ENCODE results near the gene FBXW8. TPM values are rescaled to one million over a fixed set of nuclear protein-coding genes. Genes with fewer than 3 reads are reported as not detected.
"Not testable (repeated sequence)": the region's sequence is repeated elsewhere in the genome, so short reads cannot be mapped to it uniquely, and the experiment has no call there.

The FBXW8 gene
- total RNA-seq, 1 experiment from 2014 or later: 7.8 TPM

- Histone ChIP-seq H3K27ac (no peak overlapping the region), H3K36me3 (no peaks in the 10 kb centered on the region), H3K4me3 (no peak overlapping the region), H3K9me3 (replicated peaks) (no peaks in the 10 kb centered on the region), H3K27me3 (peaks cover 8% of the 10 kb centered on the region; the same call in 1 of the 2 replicates), H3K4me1 (no peaks in the 10 kb centered on the region; the same call in 1 of the 2 replicates)
- DNase-seq: no peak
Measured at GRCh38 chr12:117053597-117054201, 142.9 kb downstream of the FBXW8 start.

- Histone ChIP-seq H3K4me1 (no peaks in the 10 kb centered on the region), H3K9me3 (replicated peaks) (no peaks in the 10 kb centered on the region), H3K4me3 (no peak overlapping the region), H3K27ac (no peak overlapping the region), H3K36me3 (no peaks in the 10 kb centered on the region), H3K27me3 (peaks cover 8% of the 10 kb centered on the region; the same call in 1 of the 2 replicates)
- DNase-seq: no peak
Measured at GRCh38 chr12:117054279-117054678, 143.5 kb downstream of the FBXW8 start.

DNA sequence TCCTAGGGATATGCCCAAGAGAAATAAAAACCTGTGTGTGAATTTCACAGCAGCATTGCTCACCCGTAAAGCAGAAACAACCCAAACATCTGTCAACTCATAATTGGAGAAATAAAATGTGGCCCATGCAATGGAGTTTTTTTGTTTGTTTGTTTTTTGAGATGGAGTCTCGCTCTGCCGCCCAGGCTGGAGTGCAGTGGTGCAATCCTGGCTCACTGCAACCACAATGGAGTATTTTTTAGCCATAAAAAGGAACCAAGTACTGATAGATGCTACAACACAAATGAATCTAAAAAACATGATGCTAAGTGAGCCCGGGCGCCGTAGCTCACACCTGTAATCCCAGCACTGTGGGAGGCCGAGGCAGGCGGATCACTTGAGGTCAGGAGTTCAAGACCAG lies 146.9 kb downstream of the FBXW8 start:
- H3K9me3 ChIP-seq (replicated peaks); H3K4me3 ChIP-seq; H3K27me3 ChIP-seq; H3K27ac ChIP-seq; DNase-seq; H3K36me3 ChIP-seq; H3K4me1 ChIP-seq: not testable (repeated sequence)

- Histone ChIP-seq H3K4me3 (no peak overlapping the region), H3K4me1 (no peaks in the 10 kb centered on the region), H3K27ac (no peak overlapping the region), H3K9me3 (replicated peaks) (no peaks in the 10 kb centered on the region), H3K36me3 (no peaks in the 10 kb centered on the region), H3K27me3 (peaks cover 2% of the 10 kb centered on the region; the same call in 1 of the 2 replicates)
- no peak for DNase-seq
Measured at GRCh38 chr12:117058442-117059072, 147.8 kb downstream of the FBXW8 start.

GRCh38 chr12:117059156-117059555 lies 148.4 kb downstream of the FBXW8 start:
- H3K27ac ChIP-seq: no peak overlapping the region
- no peak for DNase-seq
- H3K27me3 ChIP-seq: no peaks in the 10 kb centered on the region
- H3K4me1 ChIP-seq: no peaks in the 10 kb centered on the region
- H3K9me3 ChIP-seq (replicated peaks): no peaks in the 10 kb centered on the region
- H3K36me3 ChIP-seq: no peaks in the 10 kb centered on the region
- H3K4me3 ChIP-seq: no peak overlapping the region

DNA sequence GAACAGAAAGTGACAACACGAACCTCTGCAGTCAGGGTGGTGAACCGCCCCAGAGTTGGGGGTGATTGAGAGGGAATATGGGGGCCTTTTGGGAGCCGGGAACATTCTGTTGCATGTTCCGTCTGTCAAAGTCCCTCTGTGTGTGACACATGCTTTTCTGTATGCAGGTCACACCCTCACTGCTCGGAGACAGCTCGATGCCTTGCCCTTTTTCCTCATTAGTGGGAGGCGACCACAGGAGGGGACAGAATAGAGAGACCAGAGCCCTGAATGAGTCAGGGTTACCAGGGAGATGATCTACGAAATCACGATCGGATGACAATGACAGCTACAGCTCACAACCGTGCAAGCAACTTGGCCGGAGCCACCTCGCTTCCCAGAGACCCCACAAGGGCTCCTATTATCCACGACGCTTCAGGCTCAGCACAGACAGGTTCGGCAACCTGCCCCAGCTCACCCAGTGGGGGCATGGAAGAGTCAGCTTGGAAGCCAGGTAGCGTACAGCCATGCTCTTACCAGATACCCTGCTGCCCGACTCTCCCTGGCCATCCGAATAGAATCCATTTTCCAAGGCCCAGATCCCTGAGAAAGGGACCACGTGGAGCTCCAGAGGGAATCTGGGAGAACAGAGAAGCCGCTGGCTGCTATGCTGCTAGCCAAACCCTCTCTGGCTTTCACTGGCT lies 149.6 kb downstream of the FBXW8 start:
- H3K27ac ChIP-seq: no peak overlapping the region
- H3K9me3 ChIP-seq (replicated peaks): no peaks in the 10 kb centered on the region
- no peaks in the 10 kb centered on the region for H3K27me3 ChIP-seq
- H3K4me1 ChIP-seq: no peaks in the 10 kb centered on the region
- H3K4me3 ChIP-seq: no peak overlapping the region
- no peaks in the 10 kb centered on the region for H3K36me3 ChIP-seq
- DNase-seq: no peak

- Histone ChIP-seq H3K4me3 (no peak overlapping the region), H3K27ac (no peak overlapping the region), H3K9me3 (replicated peaks) (no peaks in the 10 kb centered on the region), H3K27me3 (no peaks in the 10 kb centered on the region), H3K36me3 (no peaks in the 10 kb centered on the region), H3K4me1 (no peaks in the 10 kb centered on the region)
- no peak for DNase-seq
Measured at GRCh38 chr12:117060929-117061305, 150.2 kb downstream of the FBXW8 start.

DNA sequence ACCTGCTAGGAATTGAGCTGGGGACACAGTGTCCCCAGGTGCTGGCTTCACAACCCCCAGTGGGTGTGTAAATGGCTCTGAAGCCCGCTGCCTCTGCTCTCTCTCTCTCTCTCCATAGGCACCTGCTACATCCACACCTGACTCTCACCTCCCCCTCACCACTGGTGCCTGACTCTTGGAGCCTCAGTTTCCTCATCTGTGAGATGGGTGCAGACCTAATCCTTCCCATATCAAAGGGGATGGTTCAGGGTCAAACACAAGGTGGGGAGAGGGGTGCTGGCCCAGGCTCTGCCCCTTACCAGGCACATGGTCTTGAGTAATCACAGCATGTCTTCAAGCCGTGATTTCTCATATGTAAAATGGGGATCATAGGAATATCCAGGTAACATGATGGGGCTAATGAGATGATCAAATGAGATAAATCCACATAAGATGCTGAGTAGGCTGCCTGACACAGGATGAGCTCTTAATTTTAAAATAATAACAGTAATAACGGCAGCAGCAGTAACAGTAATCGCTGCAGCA lies 150.9 kb downstream of the FBXW8 start:
- Histone ChIP-seq H3K4me3 (no peak overlapping the region), H3K27ac (no peak overlapping the region), H3K27me3 (no peaks in the 10 kb centered on the region), H3K36me3 (no peaks in the 10 kb centered on the region), H3K4me1 (no peaks in the 10 kb centered on the region), H3K9me3 (replicated peaks) (no peaks in the 10 kb centered on the region)
- DNase-seq: no peak

GRCh38 chr12:117063162-117063911 lies 152.6 kb downstream of the FBXW8 start:
- H3K9me3 ChIP-seq (replicated peaks): no peaks in the 10 kb centered on the region
- H3K27ac ChIP-seq: no peak overlapping the region
- H3K4me3 ChIP-seq: no peak overlapping the region
- H3K4me1 ChIP-seq: no peaks in the 10 kb centered on the region
- DNase-seq: no peak
- no peaks in the 10 kb centered on the region for H3K36me3 ChIP-seq
- H3K27me3 ChIP-seq: no peaks in the 10 kb centered on the region

- no peaks in the 10 kb centered on the region for H3K36me3 ChIP-seq
- no peak overlapping the region for H3K27ac ChIP-seq
- no peaks in the 10 kb centered on the region for H3K27me3 ChIP-seq
- no peaks in the 10 kb centered on the region for H3K4me1 ChIP-seq
- no peak overlapping the region for H3K4me3 ChIP-seq
- no peak for DNase-seq
- H3K9me3 ChIP-seq (replicated peaks): no peaks in the 10 kb centered on the region
Measured at GRCh38 chr12:117064049-117064448, 153.3 kb downstream of the FBXW8 start.

DNA sequence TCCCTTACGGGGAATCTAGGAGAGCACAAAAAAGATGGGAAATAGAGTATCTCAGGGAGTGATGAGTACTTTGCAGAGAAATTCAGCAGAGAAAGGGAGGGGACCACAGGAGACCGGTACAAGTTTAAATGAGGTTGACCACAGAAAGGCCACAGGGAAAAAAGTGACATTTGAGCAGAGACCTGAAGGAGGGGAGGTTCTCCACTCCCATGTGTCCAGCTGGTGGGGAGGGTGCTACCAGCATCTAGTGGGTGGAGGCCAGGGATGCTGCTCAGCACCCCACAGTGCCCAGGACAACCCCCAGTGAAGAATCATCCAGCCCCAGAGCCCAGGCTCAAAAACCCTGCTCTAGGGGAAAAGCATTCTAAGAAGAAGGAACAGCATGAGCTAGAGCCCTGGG lies 153.8 kb downstream of the FBXW8 start:
- Histone ChIP-seq H3K4me3 (no peak overlapping the region), H3K9me3 (replicated peaks) (no peaks in the 10 kb centered on the region), H3K36me3 (no peaks in the 10 kb centered on the region), H3K4me1 (no peaks in the 10 kb centered on the region), H3K27me3 (no peaks in the 10 kb centered on the region), H3K27ac (no peak overlapping the region)
- DNase-seq: no peak

DNA sequence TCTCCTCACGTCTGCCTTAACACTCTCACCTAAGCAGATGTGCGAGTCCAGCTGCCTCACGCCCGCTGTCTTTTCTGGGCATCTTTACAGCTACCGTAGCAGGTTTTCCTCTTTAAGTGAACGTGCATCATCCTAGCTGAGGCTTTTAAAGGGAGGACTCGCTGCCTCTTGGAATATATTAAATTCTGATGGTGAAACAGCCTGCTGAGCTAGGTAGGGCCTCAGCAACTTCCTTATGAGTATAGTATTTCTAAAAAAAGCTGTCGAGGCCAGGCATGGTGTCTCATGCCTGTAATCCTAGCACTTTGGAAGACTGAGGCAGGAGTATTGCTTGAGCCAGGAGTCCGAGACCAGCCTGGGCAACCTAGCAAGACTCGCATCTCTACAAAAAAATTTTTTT lies 156.3 kb downstream of the FBXW8 start:
- no peaks in the 10 kb centered on the region for H3K27me3 ChIP-seq
- no peak for DNase-seq
- H3K4me1 ChIP-seq: no peaks in the 10 kb centered on the region
- no peak overlapping the region for H3K27ac ChIP-seq
- no peak overlapping the region for H3K4me3 ChIP-seq
- no peaks in the 10 kb centered on the region for H3K36me3 ChIP-seq
- H3K9me3 ChIP-seq (replicated peaks): no peaks in the 10 kb centered on the region

GRCh38 chr12:117067638-117068037 lies 156.9 kb downstream of the FBXW8 start:
- H3K27me3 ChIP-seq: no peaks in the 10 kb centered on the region
- no peaks in the 10 kb centered on the region for H3K4me1 ChIP-seq
- H3K9me3 ChIP-seq (replicated peaks): no peaks in the 10 kb centered on the region
- H3K36me3 ChIP-seq: no peaks in the 10 kb centered on the region
- no peak for DNase-seq
- H3K27ac ChIP-seq: no peak overlapping the region
- no peak overlapping the region for H3K4me3 ChIP-seq

DNA sequence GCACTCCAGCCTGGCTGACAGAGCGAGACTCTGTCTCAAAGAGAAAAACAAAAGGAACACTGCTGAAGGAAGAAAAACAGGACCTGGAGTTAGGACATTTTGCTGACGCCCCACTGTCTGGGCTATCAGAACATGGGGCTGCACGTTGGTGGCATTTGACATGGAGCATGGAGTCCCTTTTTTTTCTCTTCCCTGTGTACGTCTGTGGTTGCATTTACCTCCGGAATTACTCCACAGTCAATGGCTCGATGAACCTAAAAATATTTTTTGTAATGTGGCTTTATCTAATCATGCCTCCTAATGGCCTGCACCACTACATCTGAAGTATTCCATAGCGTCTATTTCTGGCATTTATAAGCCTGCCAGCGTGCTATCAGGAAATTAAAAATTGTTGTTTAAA lies 157.7 kb downstream of the FBXW8 start:
- Histone ChIP-seq H3K4me1 (no peaks in the 10 kb centered on the region), H3K27me3 (peaks cover 2% of the 10 kb centered on the region; the same call in 1 of the 2 replicates), H3K4me3 (no peak overlapping the region), H3K36me3 (no peaks in the 10 kb centered on the region), H3K27ac (no peak overlapping the region), H3K9me3 (replicated peaks) (no peaks in the 10 kb centered on the region)
- DNase-seq: no peak

All from SJCRH30 (cell line).